NCI-H2196 treated with DMSO at 0.1 percent for 48 hours (cell line): ENCODE data around the gene SPPL3.
"Not testable (repeated sequence)": the region's sequence is repeated elsewhere in the genome, so short reads cannot be mapped to it uniquely, and the experiment has no call there.

Source experiments
- DNase-seq: peaks from one replicate; lab custom pipeline; 2025; ENCODE audit not compliant: unreplicated experiment; lab: John Stamatoyannopoulos, UW

Gene SPPL3

GRCh38 chr12:120754792-120755191 is 149.4 kb downstream of the SPPL3 start:
- DNase-seq = no peak

- no peak for DNase-seq
Measured at GRCh38 chr12:120751389-120751788, 152.8 kb downstream of the SPPL3 start.

GRCh38 chr12:120750806-120751205 is 153.4 kb downstream of the SPPL3 start:
- no peak for DNase-seq

- no peak for DNase-seq
Measured at GRCh38 chr12:120749256-120749655, 154.9 kb downstream of the SPPL3 start.

- DNase-seq = no peak
Measured at GRCh38 chr12:120748242-120748641, 155.9 kb downstream of the SPPL3 start.

GRCh38 chr12:120744922-120745493 is 159.2 kb downstream of the SPPL3 start:
- DNase-seq = no peak

- no peak for DNase-seq
Measured at GRCh38 chr12:120741476-120742421, 162.4 kb downstream of the SPPL3 start.

GRCh38 chr12:120740871-120741270 is 163.3 kb downstream of the SPPL3 start:
- no peak for DNase-seq

- DNase-seq = no peak
Measured at GRCh38 chr12:120739821-120740613, 164.1 kb downstream of the SPPL3 start.

- no peak for DNase-seq
Measured at GRCh38 chr12:120739031-120739762, 165.0 kb downstream of the SPPL3 start.

- DNase-seq = no peak
Measured at GRCh38 chr12:120738252-120739030, 165.7 kb downstream of the SPPL3 start.

GRCh38 chr12:120737557-120738251 is 166.5 kb downstream of the SPPL3 start:
- no peak for DNase-seq

- no peak for DNase-seq
Measured at GRCh38 chr12:120736404-120737331, 167.5 kb downstream of the SPPL3 start.

GRCh38 chr12:120735181-120735580 is 169.0 kb downstream of the SPPL3 start:
- DNase-seq = no peak

GRCh38 chr12:120734210-120734609 is 169.9 kb downstream of the SPPL3 start:
- no peak for DNase-seq

- DNase-seq = no peak
Measured at GRCh38 chr12:120733574-120733973, 170.6 kb downstream of the SPPL3 start.

- not testable (repeated sequence) for DNase-seq
Measured at GRCh38 chr12:120732198-120732597, 172.0 kb downstream of the SPPL3 start.

GRCh38 chr12:120726961-120727360 is 177.2 kb downstream of the SPPL3 start:
- no peak for DNase-seq

- DNase-seq = no peak
Measured at GRCh38 chr12:120726510-120726793, 177.7 kb downstream of the SPPL3 start.
